ENCODE measurements around the gene PAPOLG.

The PAPOLG gene

DNA sequence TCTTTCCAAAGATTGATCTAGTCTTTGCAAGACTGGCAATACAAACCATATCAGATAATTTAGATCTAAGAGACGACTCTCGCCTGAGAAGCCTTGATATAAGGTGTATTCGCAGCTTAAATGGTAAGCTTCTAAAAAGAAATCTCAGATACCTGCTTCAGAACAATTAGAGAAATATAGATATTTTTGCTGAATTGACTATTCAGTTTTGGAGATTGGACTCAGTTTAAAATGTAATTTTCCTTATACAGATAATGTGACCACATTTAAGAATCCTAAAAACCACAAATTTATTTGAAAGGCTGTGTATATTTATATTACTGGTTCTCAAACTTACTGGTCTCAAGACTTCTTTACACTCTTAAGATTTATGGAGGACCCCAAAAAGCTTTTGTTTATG, 15.4 kb downstream of the PAPOLG start:
- no peak for DNase-seq (ENCODE audit: low read depth)
- no peak overlapping the region for H3K4me3 ChIP-seq (ENCODE audit: low read length)
- TF ChIP-seq, protein P1, sequence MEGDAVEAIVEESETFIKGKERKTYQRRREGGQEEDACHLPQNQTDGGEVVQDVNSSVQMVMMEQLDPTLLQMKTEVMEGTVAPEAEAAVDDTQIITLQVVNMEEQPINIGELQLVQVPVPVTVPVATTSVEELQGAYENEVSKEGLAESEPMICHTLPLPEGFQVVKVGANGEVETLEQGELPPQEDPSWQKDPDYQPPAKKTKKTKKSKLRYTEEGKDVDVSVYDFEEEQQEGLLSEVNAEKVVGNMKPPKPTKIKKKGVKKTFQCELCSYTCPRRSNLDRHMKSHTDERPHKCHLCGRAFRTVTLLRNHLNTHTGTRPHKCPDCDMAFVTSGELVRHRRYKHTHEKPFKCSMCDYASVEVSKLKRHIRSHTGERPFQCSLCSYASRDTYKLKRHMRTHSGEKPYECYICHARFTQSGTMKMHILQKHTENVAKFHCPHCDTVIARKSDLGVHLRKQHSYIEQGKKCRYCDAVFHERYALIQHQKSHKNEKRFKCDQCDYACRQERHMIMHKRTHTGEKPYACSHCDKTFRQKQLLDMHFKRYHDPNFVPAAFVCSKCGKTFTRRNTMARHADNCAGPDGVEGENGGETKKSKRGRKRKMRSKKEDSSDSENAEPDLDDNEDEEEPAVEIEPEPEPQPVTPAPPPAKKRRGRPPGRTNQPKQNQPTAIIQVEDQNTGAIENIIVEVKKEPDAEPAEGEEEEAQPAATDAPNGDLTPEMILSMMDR (conservative IDR thresholded peaks at IDR 0.05; ENCODE audit: low read depth, low read length), result no peak

DNA sequence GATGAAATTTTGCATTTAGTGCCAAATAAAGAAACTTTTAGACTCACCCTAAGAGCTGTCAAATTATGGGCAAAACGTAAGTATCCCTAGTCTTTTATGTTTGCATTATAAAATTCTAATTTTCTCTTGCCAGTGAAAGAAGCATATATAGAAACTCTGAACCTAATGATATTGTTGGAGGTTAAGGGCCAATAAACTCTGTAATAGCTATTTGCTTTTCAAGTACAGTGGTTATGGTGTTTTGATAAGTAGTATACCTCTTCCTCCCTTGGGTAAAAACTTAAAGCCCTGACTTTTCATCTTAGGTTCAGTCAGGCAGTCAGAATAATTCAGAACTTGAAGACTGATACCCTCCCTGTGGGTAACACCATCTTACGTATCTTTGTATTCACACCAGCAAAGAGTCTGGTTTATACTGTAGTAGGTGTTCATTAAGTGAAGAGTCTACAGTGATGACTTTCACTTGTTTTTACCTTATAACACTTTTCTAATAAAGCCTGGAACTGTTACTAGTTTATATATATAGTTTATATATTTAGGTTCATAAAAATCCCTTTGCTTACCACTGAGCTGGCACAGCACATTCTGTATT, 19.1 kb downstream of the PAPOLG start:
- no peak overlapping the region for H3K4me3 ChIP-seq (ENCODE audit: low read length)
- TF ChIP-seq, protein P1 (conservative IDR thresholded peaks at IDR 0.05; ENCODE audit: low read depth, low read length), result no peak
- DNase-seq (ENCODE audit: low read depth), result no peak

DNA sequence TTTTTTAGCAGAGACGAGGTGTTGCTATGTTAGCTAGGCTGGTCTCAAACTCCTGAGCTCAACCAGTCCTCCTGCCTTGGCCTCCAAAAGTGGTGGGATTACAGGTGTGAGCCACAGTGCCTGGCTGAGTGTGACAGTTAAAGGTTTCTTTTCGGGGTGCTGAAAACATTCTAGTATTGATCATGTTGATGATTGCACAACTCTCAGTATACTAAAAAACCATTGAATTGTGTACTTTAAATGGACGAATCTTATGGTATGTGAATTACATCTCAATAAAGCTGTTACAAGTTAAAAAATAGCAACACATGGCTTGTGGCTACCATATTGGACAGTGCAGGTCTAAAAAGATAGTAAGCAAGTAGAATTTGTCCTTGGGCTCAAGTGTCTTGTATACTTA, 22.3 kb downstream of the PAPOLG start:
- DNase-seq (ENCODE audit: low read depth), result no peak
- H3K4me3 ChIP-seq (ENCODE audit: low read length), result no peak overlapping the region
- TF ChIP-seq, protein P1 (conservative IDR thresholded peaks at IDR 0.05; ENCODE audit: low read depth, low read length), result no peak

DNA sequence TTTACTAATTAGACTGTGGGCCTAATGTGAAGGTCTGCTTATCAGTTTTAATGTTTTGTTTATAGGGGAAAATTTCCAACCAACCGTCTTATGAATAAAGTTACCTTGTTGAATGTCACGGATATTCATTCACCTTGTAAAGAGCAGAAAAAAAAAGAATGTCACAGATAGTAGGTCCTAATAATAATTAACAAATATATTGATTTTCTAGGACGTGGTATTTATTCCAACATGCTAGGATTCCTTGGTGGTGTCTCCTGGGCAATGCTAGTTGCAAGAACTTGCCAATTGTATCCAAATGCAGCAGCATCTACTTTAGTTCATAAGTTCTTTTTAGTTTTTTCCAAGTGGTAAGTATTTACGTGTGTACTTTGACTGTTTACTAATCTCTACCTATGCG, 23.4 kb downstream of the PAPOLG start:
- no peak for DNase-seq (ENCODE audit: low read depth)
- TF ChIP-seq, protein P1 (conservative IDR thresholded peaks at IDR 0.05; ENCODE audit: low read depth, low read length), result no peak
- H3K4me3 ChIP-seq (ENCODE audit: low read length), result no peak overlapping the region

DNA sequence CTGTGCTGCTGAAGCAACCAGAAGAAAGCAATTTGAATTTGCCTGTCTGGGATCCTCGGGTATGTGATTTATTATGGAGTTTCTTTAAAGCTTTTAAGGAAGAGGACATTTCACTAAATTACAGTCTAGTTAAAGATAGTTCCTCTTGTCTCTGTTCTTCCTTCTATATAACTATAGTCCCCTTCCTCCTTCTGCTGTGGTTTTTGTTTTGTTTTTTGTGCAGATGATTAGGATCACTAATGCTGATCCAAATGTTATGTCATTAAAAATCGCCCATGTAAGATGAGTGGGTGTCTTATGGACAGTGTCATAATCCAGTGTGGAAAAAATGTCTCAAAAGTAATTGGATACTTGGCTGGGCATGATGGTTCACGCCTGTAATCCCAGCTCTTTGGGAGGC, 24.7 kb downstream of the PAPOLG start:
- DNase-seq (ENCODE audit: low read depth), result no peak
- no peak overlapping the region for H3K4me3 ChIP-seq (ENCODE audit: low read length)
- TF ChIP-seq, protein P1 (conservative IDR thresholded peaks at IDR 0.05; ENCODE audit: low read depth, low read length), result no peak

DNA sequence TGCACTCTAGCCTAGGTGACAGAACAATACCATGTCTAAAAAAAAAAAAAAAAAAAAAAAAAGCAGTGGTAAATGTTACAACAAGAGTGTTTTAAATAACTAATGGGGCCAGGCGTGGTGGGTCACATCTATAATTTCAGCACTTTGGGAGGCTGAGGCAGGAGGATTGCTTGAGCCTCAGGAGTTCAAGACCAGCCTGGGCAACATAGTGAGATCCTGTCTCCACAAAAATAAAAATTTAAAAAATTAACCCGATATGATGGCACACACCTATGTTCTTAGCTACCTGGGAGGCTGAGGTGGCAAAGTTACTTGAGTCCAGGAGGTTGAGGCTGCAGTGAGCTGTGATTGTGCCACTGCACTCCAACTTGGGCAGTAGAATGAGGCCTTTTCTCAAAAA, 37.1 kb downstream of the PAPOLG start:
- no peak overlapping the region for H3K4me3 ChIP-seq (ENCODE audit: low read length)
- no peak for DNase-seq (ENCODE audit: low read depth)
- TF ChIP-seq, protein P1 (conservative IDR thresholded peaks at IDR 0.05; ENCODE audit: low read depth, low read length), result no peak

DNA sequence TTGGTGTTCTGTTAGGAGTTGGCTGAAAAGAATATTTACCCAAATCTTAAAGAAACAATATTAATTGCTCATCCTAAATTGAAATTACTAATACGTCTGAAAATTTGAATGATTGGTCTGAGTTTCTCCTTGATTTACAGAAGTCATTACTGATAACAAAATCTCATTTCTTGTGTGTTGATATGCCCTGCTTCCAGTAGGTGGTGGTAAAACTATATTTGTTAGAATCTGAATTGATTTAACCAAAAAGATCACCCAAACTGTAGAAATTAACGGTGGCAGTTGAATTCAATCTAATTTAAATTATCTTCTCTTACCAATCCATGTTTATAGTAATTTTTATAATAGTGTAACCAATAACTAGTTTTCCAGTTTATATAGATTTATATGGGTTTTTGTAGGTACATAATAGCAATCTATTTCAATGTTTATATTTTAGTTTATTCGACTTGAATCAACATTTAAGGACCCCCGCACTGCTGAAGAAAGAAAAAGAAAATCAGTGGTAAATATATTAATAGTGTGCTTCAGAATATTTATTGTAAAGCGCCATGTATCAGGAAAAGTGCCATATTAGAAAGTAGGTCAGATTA, 38.3 kb downstream of the PAPOLG start:
- DNase-seq (ENCODE audit: low read depth), result no peak
- TF ChIP-seq, protein P1 (conservative IDR thresholded peaks at IDR 0.05; ENCODE audit: low read depth, low read length), result peak; percentile 49
- no peak overlapping the region for H3K4me3 ChIP-seq (ENCODE audit: low read length)

All from retinal pigment epithelial cell (primary cell).